Daoy (cell line): ENCODE results near the gene ACOT12. TPM values are rescaled to one million over a fixed set of nuclear protein-coding genes. Genes with fewer than 3 reads are reported as not detected.

Experiments
- DNase-seq: peaks from one replicate; pipeline ENCODE4 v3.0.0-alpha.2; 2015; ENCODE audit warnings: low read depth
- total RNA-seq: library from RNA; depleted of rRNA; stranded (reverse); fragments of >200 nt; shearing (Covaris generic); gene quantifications from 2 replicates; pipeline ENCODE4 v1.2.3, GENCODE V29; 2014

Gene ACOT12
- total RNA-seq, 1 experiment from 2014 or later: not detected

DNA sequence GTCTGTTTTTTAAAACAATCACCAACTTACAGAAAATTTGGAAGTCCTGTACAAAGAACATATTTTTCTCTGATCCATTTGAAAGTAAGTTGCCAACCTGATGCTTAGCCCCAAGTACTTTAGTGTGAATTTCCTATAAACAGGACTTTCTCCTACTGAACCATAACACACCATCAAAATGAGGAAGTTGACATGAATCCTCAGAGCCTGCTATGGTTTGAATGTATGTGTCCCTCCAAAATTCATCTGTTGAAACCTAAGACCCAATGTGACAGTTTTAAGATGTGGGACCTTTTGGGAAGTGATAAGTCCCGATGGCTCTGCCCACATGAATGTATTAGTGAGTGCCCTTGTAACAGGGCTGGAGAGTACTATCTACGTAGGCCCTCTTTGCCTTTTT lies 6.4 kb upstream of the ACOT12 start:
- DNase-seq: no peak

GRCh38 chr5:81398741-81399140 lies 4.8 kb upstream of the ACOT12 start:
- no peak for DNase-seq

GRCh38 chr5:81397176-81397575 lies 3.2 kb upstream of the ACOT12 start:
- no peak for DNase-seq

DNA sequence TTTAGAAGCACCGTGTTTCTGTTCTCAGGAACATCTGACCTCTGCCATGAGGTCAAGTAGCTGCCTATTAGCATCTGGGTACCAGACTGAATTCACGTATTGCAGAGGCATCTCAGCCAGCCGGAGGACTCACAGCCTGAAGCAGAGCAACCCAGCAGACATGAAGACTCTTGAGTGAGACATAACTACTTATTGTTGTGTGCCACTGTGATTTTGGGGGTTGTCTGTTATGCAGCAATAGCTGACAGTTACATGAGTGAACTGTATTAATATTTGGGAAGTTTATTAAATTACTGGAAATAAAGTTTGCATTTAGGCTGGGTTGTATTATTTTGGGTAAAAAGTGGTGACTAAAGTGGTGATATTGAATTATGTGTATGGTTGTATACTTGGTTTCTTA lies 1.3 kb upstream of the ACOT12 start:
- no peak for DNase-seq

- DNase-seq: no peak
Observed at GRCh38 chr5:81393430-81393782, 528 bp downstream of the ACOT12 start.

DNA sequence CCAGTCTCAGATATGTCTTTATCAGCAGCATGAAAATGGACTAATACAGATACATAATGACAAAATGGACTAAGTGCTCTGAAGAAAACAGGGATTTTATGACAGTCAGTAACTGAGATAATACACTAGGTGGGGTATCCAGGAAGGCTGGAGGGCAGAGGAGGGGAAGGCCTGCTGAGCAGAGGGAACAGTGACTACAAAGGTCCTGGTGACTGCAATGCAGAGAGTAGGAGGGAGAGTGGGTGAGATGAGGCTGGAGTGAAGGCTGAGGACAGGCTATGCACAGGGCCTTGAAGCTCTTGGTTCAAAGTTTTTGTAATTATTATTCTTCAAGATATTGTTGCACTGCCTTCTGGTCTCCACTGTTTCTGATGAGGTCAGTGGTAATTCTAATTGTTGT lies 4.9 kb downstream of the ACOT12 start:
- DNase-seq: no peak

- no peak for DNase-seq
Observed at GRCh38 chr5:81388169-81388568, 5.8 kb downstream of the ACOT12 start.

GRCh38 chr5:81383867-81384266 lies 10.1 kb downstream of the ACOT12 start:
- no peak for DNase-seq

GRCh38 chr5:81371354-81371876 lies 22.5 kb downstream of the ACOT12 start:
- no peak for DNase-seq

DNA sequence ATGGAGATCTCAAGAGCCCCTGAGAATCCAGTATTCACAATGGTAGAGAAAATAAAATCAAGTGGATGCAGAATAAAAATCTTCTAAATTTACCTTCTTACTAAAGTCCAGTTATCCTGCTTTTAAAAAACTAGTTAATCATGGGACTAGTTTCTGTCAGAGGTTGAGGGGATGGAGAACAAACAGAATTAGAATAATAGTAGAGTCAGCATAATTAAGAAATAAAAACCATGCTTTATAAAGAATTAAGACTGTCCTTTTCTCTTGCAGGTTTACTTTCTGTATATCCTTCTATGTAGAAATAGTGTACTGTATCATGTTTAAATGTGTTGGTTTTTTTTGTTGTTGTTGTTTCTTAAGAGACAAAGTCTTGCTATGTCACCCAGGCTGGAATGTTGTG lies 23.0 kb downstream of the ACOT12 start:
- no peak for DNase-seq

DNA sequence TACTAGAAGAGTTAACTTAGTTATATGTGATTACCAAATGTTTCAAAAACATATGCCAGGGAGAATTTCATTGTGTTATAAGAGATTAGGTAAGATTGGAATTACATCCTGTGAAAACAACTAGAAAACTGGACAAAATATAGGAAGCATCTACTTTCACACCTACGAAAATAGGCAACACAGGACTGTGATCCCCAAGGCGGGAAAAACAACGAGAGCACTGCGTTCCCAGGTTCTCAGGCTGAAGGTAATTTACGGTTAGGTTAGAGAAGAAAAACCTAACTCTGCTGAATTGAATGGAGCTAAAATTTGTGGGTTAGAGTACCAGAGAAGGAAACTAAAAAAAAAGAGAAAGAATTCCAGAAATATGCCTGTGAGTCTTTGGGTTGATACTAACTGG lies 28.4 kb downstream of the ACOT12 start:
- no peak for DNase-seq

DNA sequence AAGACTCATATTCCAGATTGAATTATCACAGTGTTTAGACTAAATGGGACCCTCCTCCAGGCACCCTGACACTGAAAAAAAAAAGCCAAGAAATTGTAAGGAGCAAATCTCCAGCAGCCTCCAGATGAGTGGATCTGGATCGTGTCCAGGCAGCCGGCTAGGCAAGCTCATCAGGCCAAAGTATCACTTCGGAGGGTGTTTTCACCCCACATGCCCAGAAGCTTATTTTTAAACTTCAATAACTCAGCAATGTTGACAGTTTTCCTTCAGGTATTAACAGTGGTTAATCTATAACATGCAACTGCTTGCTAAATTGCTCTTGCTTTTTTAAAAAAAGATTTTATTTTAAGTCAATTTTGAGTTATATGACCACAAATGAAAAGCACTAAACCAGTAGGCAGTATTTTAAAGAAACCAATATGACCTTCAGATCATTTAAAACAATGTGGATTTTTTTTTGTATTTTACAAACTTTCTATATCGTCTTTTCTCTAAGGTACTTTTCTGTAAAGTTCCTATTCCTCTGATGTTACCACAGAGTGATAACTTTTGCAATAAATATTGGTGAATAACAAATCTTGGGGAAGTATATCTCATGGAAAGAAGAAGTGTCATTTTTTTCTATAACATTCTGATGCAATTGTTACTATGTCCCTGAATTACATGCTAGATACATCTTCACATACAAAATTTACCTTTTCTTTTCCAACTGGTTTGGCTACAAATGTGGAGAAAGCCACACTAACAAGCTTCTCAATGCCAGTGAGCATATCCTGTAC lies 30.7 kb downstream of the ACOT12 start:
- DNase-seq: no peak

GRCh38 chr5:81361600-81361999 lies 32.3 kb downstream of the ACOT12 start:
- DNase-seq: no peak

DNA sequence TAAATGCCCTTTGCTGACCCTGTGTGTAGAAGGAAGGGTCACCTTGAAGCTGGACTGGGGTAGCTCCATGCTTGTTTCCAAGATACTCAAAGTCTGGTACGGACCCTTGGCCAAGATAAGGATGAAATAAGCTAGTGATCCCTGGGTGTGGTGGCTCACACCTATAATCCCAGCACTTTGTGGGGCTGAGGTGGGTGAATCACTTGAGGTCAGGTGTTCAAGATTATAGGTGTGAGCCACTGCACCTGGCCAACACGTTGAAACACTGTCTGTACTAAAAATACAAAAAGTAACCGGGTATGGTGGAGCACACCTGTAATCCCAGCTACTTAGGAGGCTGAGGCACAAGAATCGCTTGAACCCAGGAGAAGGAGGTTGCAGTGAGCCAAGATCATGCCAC lies 33.3 kb downstream of the ACOT12 start:
- DNase-seq: no peak

GRCh38 chr5:81359881-81360280 lies 34.1 kb downstream of the ACOT12 start:
- no peak for DNase-seq

DNA sequence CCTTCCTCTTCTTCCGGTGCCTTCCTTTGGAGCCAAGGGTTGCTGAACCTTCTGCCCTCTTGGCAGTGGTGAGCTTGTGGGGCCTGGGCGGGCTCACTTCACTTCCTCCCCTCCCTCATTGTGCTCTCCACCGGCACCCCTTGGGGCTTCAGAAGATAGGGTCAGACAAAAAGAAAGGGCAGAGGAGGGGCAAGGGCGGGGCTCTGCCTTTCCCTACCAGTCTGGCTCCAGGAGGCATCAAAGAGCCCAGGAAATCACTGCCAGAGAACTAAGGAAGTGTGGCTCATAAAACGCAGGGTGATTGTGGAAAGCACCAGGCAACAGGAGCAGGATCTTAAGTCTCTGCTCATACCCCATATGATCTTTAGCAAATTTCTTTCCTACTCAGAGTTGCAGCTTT lies 34.8 kb downstream of the ACOT12 start:
- DNase-seq: peak; percentile 6

DNA sequence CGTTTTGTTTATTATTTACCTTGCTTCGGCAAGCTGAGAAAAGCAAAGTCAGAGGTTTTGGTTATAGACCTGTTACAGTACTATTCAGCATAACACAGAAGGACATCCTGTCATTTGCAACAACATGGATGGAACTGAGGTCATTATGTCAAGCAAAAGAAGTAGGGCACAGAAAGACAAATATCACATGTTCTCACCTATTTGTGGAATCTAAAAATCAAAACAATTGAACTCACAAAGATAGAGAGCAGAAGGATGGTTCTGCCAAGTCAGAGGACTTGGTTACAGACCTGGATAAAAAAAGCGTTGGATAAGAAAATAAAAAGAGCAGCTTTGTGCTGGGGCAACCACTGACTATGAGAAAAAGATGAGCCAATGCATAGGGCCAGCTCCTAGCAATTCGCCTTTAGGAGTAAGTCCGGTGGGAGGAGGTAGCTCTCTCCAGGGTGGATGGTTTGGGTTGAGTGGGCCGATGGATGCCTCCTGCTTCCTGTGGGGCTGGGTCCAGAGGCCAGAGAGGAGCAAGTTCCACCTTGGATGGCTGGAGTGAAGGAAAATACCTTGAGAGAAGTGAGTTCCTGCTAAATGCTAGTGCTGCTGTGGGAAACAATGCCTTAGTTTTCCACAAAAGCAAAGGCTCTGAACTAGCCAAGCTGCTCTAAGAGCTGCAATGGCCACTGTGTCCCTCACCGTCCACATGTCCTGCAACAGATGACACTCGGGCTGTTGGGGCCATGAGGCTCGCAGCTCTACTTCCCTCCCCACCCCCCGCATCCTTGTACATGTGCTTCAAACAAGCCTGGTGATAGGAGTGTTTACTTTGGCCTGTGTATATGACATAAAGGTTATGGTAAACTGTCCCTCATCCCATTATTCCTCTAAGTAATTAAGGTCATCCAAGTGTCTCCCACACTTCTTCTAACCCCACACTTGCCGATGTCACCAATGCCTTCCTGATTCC lies 38.4 kb downstream of the ACOT12 start:
- no peak for DNase-seq

GRCh38 chr5:81354093-81354492 lies 39.8 kb downstream of the ACOT12 start:
- no peak for DNase-seq

DNA sequence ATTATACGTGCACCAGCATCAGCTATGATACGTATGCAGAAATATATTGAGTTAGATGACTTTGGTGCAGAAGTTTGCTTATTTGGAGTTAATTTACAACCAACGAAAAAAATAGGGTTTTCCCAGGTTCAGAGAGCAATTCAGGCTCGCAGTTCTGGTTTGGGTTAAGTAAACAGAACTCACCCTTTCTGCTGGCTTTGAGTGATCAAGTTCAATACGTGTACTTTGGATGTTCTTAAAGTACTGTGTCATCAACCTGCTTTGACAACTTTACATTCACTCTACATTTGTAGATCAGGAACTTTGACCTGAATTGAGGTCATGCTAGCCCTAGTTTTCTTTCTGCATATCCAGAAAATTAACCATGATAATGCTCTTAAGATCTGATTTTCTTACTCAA lies 40.7 kb downstream of the ACOT12 start:
- DNase-seq: no peak

DNA sequence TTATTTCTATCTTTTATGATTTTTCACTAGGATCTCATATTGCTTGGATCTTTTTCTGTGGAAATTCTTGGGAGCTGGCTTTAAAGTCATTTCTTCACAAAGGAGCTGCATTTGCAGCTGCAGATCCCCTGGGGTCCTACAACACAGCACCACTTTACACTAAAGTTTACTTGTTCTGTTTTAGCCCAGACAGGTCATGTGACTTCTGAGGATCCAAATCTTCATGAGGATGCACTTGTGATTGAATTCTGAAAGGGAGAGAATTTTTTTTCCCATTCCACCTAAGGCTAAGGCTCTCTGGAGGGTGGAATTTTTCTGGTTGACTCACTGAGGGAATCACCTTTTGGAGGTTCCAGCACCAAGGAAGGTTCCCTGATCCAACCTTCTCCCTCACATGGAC lies 43.4 kb downstream of the ACOT12 start:
- DNase-seq: no peak

DNA sequence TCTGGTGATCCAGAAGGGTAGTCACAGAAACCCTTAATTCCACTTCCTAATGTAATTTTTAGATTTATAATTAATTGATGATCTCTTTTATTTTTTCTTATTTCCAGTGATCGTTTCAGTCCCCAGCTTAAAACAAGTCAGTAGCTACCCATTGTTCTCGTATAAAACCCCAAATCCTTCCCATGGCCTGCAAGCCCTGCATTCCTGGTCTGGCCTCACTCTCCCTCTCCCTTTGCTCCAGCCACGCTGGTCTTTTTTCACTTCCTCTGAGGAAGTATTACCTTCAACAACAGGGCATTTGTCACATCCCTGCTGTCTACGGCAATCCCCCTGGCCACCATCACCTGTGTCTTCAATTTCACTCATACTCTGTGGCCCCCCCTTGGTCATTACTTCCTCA lies 44.8 kb downstream of the ACOT12 start:
- DNase-seq: no peak

GRCh38 chr5:81345411-81346003 lies 48.4 kb downstream of the ACOT12 start:
- no peak for DNase-seq
